ENCODE data around the gene FCGR2B. TPM values are rescaled to one million over a fixed set of nuclear protein-coding genes. Genes with fewer than 3 reads are reported as not detected.
"Not testable (repeated sequence)": the region's sequence is repeated elsewhere in the genome, so short reads cannot be mapped to it uniquely, and the experiment has no call there.

FCGR2B gene
- 1 to 10 TPM; 1.1 to 5.8 TPM for total RNA-seq
- polyA plus RNA-seq (ENCODE audit: insufficient read depth, low read depth, low replicate concordance) = 16.1 TPM
- long read RNA-seq, donor 1 = 0 reads
- long read RNA-seq, donor 2 = 0 reads

GRCh38 chr1:161662684-161663339 lies at the start of gene FCGR2B:
Gene FCGR2B (plus strand): TSS chr1:161663143. CDS start chr1:161663242, 99 bp downstream.
- no CpG with 5 or more reads among the region's 4 CpGs for WGBS, 2 donors
- H3K4me3 ChIP-seq; H3K27me3 ChIP-seq; H3K9me3 ChIP-seq; intact Hi-C loops (cut with DNase I; ENCODE audit: low total_unique reads); DNase-seq; H3K27ac ChIP-seq; H3K4me1 ChIP-seq; H3K36me3 ChIP-seq (ENCODE audit: low read depth, missing control alignments): not testable (repeated sequence)

GRCh38 chr1:161616417-161616816 lies 46.5 kb upstream of the FCGR2B start:
- H3K9me3 ChIP-seq; H3K4me1 ChIP-seq; H3K27me3 ChIP-seq; DNase-seq; H3K36me3 ChIP-seq (ENCODE audit: low read depth, missing control alignments); intact Hi-C loops (cut with DNase I; ENCODE audit: low total_unique reads); H3K4me3 ChIP-seq; H3K27ac ChIP-seq: not testable (repeated sequence)
- 60 to 71% methylated on average over 3 to 12 of the region's 30 CpGs for WGBS, 2 donors

- DNase-seq; H3K36me3 ChIP-seq (ENCODE audit: low read depth, missing control alignments); H3K4me3 ChIP-seq; H3K27ac ChIP-seq; H3K27me3 ChIP-seq; H3K9me3 ChIP-seq; H3K4me1 ChIP-seq; intact Hi-C loops (cut with DNase I; ENCODE audit: low total_unique reads): not testable (repeated sequence)
- WGBS, 2 donors = 83 to 95% methylated on average over 2 to 4 of the region's 4 CpGs
Measured at GRCh38 chr1:161618517-161618916, 44.4 kb upstream of the FCGR2B start.

- H3K4me1 ChIP-seq; H3K36me3 ChIP-seq (ENCODE audit: low read depth, missing control alignments); H3K9me3 ChIP-seq; DNase-seq; H3K27ac ChIP-seq; H3K27me3 ChIP-seq; H3K4me3 ChIP-seq; intact Hi-C loops (cut with DNase I; ENCODE audit: low total_unique reads): not testable (repeated sequence)
- 55 to 76% methylated on average over 7 of the region's 7 CpGs for WGBS, 2 donors
Measured at GRCh38 chr1:161620399-161620798, 42.5 kb upstream of the FCGR2B start.

GRCh38 chr1:161621181-161622000 lies 41.6 kb upstream of the FCGR2B start:
- H3K27me3 ChIP-seq; H3K4me1 ChIP-seq; H3K36me3 ChIP-seq (ENCODE audit: low read depth, missing control alignments); intact Hi-C loops (cut with DNase I; ENCODE audit: low total_unique reads); H3K27ac ChIP-seq; H3K9me3 ChIP-seq: not testable (repeated sequence)
- DNase-seq = peak; percentile 62
- peak overlapping the region in 1 of 2 donors; percentile 37 for H3K4me3 ChIP-seq
- WGBS, 2 donors = 2 to 5% methylated on average over 5 to 41 of the region's 41 CpGs

GRCh38 chr1:161622054-161622453 lies 40.9 kb upstream of the FCGR2B start:
- 64 to 71% methylated on average over 8 of the region's 8 CpGs for WGBS, 2 donors

GRCh38 chr1:161623401-161624051 lies 39.4 kb upstream of the FCGR2B start:
- H3K4me3 ChIP-seq; intact Hi-C loops (cut with DNase I; ENCODE audit: low total_unique reads): not testable (repeated sequence)

More at GRCh38 chr1:161622054-161622453, 40.9 kb upstream of the FCGR2B start:
- DNase-seq; H3K27ac ChIP-seq; H3K36me3 ChIP-seq (ENCODE audit: low read depth, missing control alignments); H3K27me3 ChIP-seq; H3K4me1 ChIP-seq; H3K9me3 ChIP-seq; H3K4me3 ChIP-seq; intact Hi-C loops (cut with DNase I; ENCODE audit: low total_unique reads): not testable (repeated sequence)

GRCh38 chr1:161624605-161625004 lies 38.3 kb upstream of the FCGR2B start:
- H3K27me3 ChIP-seq; H3K9me3 ChIP-seq; DNase-seq; H3K4me3 ChIP-seq; intact Hi-C loops (cut with DNase I; ENCODE audit: low total_unique reads); H3K4me1 ChIP-seq; H3K36me3 ChIP-seq (ENCODE audit: low read depth, missing control alignments); H3K27ac ChIP-seq: not testable (repeated sequence)
- WGBS, 2 donors = 92 to 100% methylated on average over 1 of the region's 1 CpG

More at GRCh38 chr1:161623401-161624051, 39.4 kb upstream of the FCGR2B start:
- not testable (repeated sequence) for H3K9me3 ChIP-seq; H3K36me3 ChIP-seq (ENCODE audit: low read depth, missing control alignments); H3K27ac ChIP-seq; H3K27me3 ChIP-seq; DNase-seq; H3K4me1 ChIP-seq
- 46 to 57% methylated on average over 2 to 6 of the region's 6 CpGs for WGBS, 2 donors

- DNase-seq; intact Hi-C loops (cut with DNase I; ENCODE audit: low total_unique reads); H3K27me3 ChIP-seq; H3K4me1 ChIP-seq; H3K27ac ChIP-seq; H3K4me3 ChIP-seq; H3K36me3 ChIP-seq (ENCODE audit: low read depth, missing control alignments); H3K9me3 ChIP-seq: not testable (repeated sequence)
- 70 to 85% methylated on average over 6 to 10 of the region's 10 CpGs for WGBS, 2 donors
Measured at GRCh38 chr1:161626445-161627146, 36.3 kb upstream of the FCGR2B start.

GRCh38 chr1:161630128-161630742 lies 32.7 kb upstream of the FCGR2B start:
- H3K4me1 ChIP-seq; H3K4me3 ChIP-seq; DNase-seq; H3K27me3 ChIP-seq; H3K36me3 ChIP-seq (ENCODE audit: low read depth, missing control alignments); intact Hi-C loops (cut with DNase I; ENCODE audit: low total_unique reads); H3K27ac ChIP-seq; H3K9me3 ChIP-seq: not testable (repeated sequence)
- WGBS, 2 donors = 95% methylated on average over 1 of the region's 2 CpGs; no CpG with 5 or more reads in 1 of the 2 donors

Measured in testis (tissue), 5 donors.